IPS DF 6.9 (cell line): Measurements from ENCODE around the gene C16orf82.

Experiments used
- DNase-seq: peaks from one replicate; pipeline ENCODE4 v3.0.0-alpha.2; 2013; ENCODE audit warnings: low read depth, low spot score
- H3K27ac ChIP-seq: one replicate; pipeline ENCODE4 v1.5.1; 2013; ENCODE audit warnings: low read length, control low read depth
- H3K27me3 ChIP-seq: 2 replicates; pipeline ENCODE4 v1.6.1; 2013; ENCODE audit warnings: mild to moderate bottlenecking, low read length; ENCODE audit not compliant: control insufficient read depth, insufficient read depth
- H3K36me3 ChIP-seq: 2 replicates; pipeline ENCODE4 v1.6.1; 2013; ENCODE audit warnings: low read length; ENCODE audit not compliant: control insufficient read depth, insufficient read depth
- H3K4me1 ChIP-seq: 2 replicates; pipeline ENCODE4 v1.6.1; 2013; ENCODE audit warnings: low read length; ENCODE audit not compliant: control insufficient read depth, insufficient read depth
- H3K4me3 ChIP-seq: 2 replicates; pipeline ENCODE4 v1.5.1; 2013; ENCODE audit warnings: mild to moderate bottlenecking, low read length
- H3K9me3 ChIP-seq: 2 replicates; pipeline ENCODE4 v1.6.1; 2013; ENCODE audit warnings: low read length, inconsistent platforms; ENCODE audit not compliant: control insufficient read depth, insufficient read depth
- WGBS: extraction: QIAGEN DNeasy Blood & Tissue Kit; methylation state at CpG from one replicate; pipeline ENCODE4 v1.1.7; 2013; ENCODE audit warnings: mixed read lengths, missing lambda C conversion rate; ENCODE audit not compliant: insufficient read length, insufficient coverage; 5-methylcytosine and 5-hydroxymethylcytosine counted together

C16orf82 gene

GRCh38 chr16:27066668-27067537 is at the start of gene C16orf82:
TSS of gene C16orf82 (plus strand) at chr16:27066927.
- WGBS: no CpG with 5 or more reads among the region's 22 CpGs

GRCh38 chr16:27020031-27020430 is 46.7 kb upstream of the C16orf82 start:
- DNase-seq: no peak
- Histone ChIP-seq H3K4me3 (no peak overlapping the region), H3K27me3 (no peaks in the 10 kb centered on the region), H3K36me3 (no peaks in the 10 kb centered on the region), H3K9me3 (no peaks in the 10 kb centered on the region; the same call in 1 of the 2 replicates), H3K27ac (no peak overlapping the region), H3K4me1 (no peaks in the 10 kb centered on the region)
- no CpG with 5 or more reads among the region's 2 CpGs for WGBS

More at GRCh38 chr16:27066668-27067537, at the start of gene C16orf82:
- DNase-seq: no peak
- no peak within 1 kb of the TSS for H3K27ac ChIP-seq
- no peaks in the 10 kb centered on the region for H3K36me3 ChIP-seq
- no peaks in the 10 kb centered on the region for H3K27me3 ChIP-seq
- no peaks in the 10 kb centered on the region for H3K9me3 ChIP-seq
- peaks cover 3% of the 10 kb centered on the region; the same call in 1 of the 2 replicates for H3K4me1 ChIP-seq
- H3K4me3 ChIP-seq: no peak within 1 kb of the TSS

- no peak overlapping the region for H3K27ac ChIP-seq
- no peaks in the 10 kb centered on the region for H3K27me3 ChIP-seq
- H3K4me3 ChIP-seq: no peak overlapping the region
- DNase-seq: no peak
- no CpG with 5 or more reads among the region's 2 CpGs for WGBS
- H3K9me3 ChIP-seq: no peaks in the 10 kb centered on the region; the same call in 1 of the 2 replicates
- no peaks in the 10 kb centered on the region for H3K4me1 ChIP-seq
- no peaks in the 10 kb centered on the region for H3K36me3 ChIP-seq
Measured at GRCh38 chr16:27024010-27024409, 42.7 kb upstream of the C16orf82 start.

DNA sequence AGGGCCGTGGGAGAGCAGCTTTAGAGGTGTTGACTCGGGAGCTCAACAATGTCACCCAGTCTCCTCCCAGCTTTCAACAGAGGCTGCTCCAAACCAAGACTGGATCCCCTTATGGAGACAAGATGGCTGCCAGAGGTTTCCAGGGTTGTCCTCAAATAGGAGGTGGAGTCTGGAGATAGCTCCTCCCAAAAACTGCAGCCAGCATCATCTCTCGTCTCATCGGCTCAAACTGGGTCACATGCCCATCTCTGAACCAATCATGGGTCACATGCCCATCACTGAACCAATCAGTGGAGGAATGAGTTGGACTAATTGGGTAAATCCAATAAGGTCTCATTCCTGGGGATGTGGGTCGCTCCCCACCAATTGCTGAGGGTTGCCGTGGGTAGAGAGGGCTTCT is 41.1 kb upstream of the C16orf82 start:
- Histone ChIP-seq H3K27me3 (no peaks in the 10 kb centered on the region), H3K36me3 (no peaks in the 10 kb centered on the region), H3K9me3 (no peaks in the 10 kb centered on the region), H3K27ac (no peak overlapping the region), H3K4me1 (no peaks in the 10 kb centered on the region), H3K4me3 (no peak overlapping the region)
- DNase-seq: no peak
- no CpG with 5 or more reads among the region's 6 CpGs for WGBS

GRCh38 chr16:27027971-27028370 is 38.8 kb upstream of the C16orf82 start:
- no peak overlapping the region for H3K4me3 ChIP-seq
- H3K27me3 ChIP-seq: no peaks in the 10 kb centered on the region
- H3K9me3 ChIP-seq: no peaks in the 10 kb centered on the region
- H3K4me1 ChIP-seq: no peaks in the 10 kb centered on the region
- no peak for DNase-seq
- H3K36me3 ChIP-seq: no peaks in the 10 kb centered on the region
- no CpG with 5 or more reads among the region's 7 CpGs for WGBS
- H3K27ac ChIP-seq: no peak overlapping the region

GRCh38 chr16:27028591-27029110 is 38.1 kb upstream of the C16orf82 start:
- Histone ChIP-seq H3K27me3 (no peaks in the 10 kb centered on the region), H3K9me3 (no peaks in the 10 kb centered on the region), H3K27ac (no peak overlapping the region), H3K36me3 (no peaks in the 10 kb centered on the region), H3K4me3 (no peak overlapping the region), H3K4me1 (no peaks in the 10 kb centered on the region)
- no peak for DNase-seq
- no CpG with 5 or more reads among the region's 7 CpGs for WGBS

DNA sequence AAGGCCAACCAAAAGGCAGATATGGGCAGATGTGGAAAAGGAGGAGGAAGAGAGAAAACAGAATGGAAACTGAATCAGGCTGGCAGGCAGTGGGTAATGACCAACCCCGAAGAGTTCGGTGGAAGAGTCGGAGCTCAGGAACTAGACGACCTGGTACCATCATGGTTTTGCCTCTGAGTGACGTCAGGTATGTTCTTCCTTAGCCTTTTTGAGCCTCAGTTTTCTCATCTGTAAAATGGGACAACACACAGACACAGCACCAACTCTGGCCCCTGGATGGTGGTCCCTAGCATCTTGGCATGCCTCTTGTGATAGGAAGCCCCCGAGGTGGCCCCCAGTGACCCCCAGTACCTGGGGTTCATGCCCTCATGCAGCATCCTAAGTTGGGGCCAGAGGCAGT is 37.2 kb upstream of the C16orf82 start:
- no peak overlapping the region for H3K4me3 ChIP-seq
- H3K4me1 ChIP-seq: no peaks in the 10 kb centered on the region
- H3K27me3 ChIP-seq: no peaks in the 10 kb centered on the region
- no peaks in the 10 kb centered on the region for H3K36me3 ChIP-seq
- no peak overlapping the region for H3K27ac ChIP-seq
- DNase-seq: no peak
- no peaks in the 10 kb centered on the region for H3K9me3 ChIP-seq
- no CpG with 5 or more reads among the region's 6 CpGs for WGBS

GRCh38 chr16:27033281-27033979 is 33.3 kb upstream of the C16orf82 start:
- Histone ChIP-seq H3K27me3 (no peaks in the 10 kb centered on the region), H3K36me3 (no peaks in the 10 kb centered on the region), H3K27ac (no peak overlapping the region), H3K9me3 (no peaks in the 10 kb centered on the region), H3K4me3 (no peak overlapping the region), H3K4me1 (no peaks in the 10 kb centered on the region; the same call in 1 of the 2 replicates)
- DNase-seq: no peak
- no CpG with 5 or more reads among the region's 12 CpGs for WGBS

GRCh38 chr16:27040732-27041131 is 26.0 kb upstream of the C16orf82 start:
- Histone ChIP-seq H3K4me3 (no peak overlapping the region), H3K27ac (no peak overlapping the region), H3K9me3 (no peaks in the 10 kb centered on the region), H3K4me1 (no peaks in the 10 kb centered on the region; the same call in 1 of the 2 replicates), H3K36me3 (no peaks in the 10 kb centered on the region), H3K27me3 (no peaks in the 10 kb centered on the region)
- WGBS: no CpG with 5 or more reads among the region's 23 CpGs
- DNase-seq: no peak

DNA sequence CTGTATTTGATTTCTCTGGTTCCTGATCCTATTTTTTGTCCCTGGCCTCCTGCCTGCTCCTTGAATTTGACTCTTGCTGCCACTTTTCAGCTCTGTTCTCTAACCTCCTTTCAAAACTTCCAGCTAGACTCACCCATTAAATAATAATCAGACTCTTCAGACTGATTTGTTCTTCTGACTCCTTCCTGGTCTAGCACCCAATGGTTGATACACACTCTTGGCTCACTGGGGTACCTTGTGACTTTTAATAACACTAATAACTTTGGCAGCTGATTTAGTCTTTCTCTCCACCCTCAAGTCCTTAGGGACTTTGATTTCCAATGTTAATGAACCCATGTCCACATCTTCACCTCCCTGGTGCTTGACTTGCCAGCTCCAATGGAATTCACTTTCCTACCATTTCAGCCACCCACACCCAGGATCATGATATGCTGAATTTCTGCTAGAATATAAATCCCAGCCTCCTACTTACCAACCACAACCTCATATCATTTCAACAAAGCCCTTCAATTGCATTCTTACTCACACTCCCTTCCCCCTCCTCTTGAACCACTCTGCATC is 19.7 kb upstream of the C16orf82 start:
- DNase-seq: no peak
- no peak overlapping the region for H3K4me3 ChIP-seq
- H3K4me1 ChIP-seq: no peaks in the 10 kb centered on the region
- H3K27ac ChIP-seq: no peak overlapping the region
- H3K36me3 ChIP-seq: no peaks in the 10 kb centered on the region
- H3K27me3 ChIP-seq: no peaks in the 10 kb centered on the region
- no peaks in the 10 kb centered on the region for H3K9me3 ChIP-seq
